Heart left ventricle (tissue), 16 donors: ENCODE results near the gene TNS3. TPM values are rescaled to one million over a fixed set of nuclear protein-coding genes. Genes with fewer than 3 reads are reported as not detected.
A peak's percentile ranks its signal among the peaks of the same experiment; 100 is the strongest.
"Not testable (repeated sequence)": the region's sequence is repeated elsewhere in the genome, so short reads cannot be mapped to it uniquely, and the experiment has no call there.

Experiments
- ATAC-seq, 4 donors: fragments of 200-7000 bp; cut with Tn5 transposase; one replicate each; pipeline ENCODE4 v1.9.1; 2020 to 2022; ENCODE audit warnings: moderate library complexity in 4 of 4, mild to moderate bottlenecking in 3 of 4, moderate number of reproducible peaks in 1 of 4
- DNase-seq, 5 donors: peaks; one replicate each; pipeline ENCODE4 v3.0.0-alpha.2; 2020
- H3K27ac ChIP-seq, 12 donors: fragments of 200-600 bp; sonication (generic) in 4 of 12; one replicate each; pipeline versions ENCODE4 v1.5.0 to v1.8.0; 2016 to 2022; ENCODE audit warnings: mild to moderate bottlenecking in 2 of 12
- H3K27me3 ChIP-seq, 9 donors: fragments of 200-600 bp; sonication (generic) in 2 of 9; one replicate each; pipeline versions ENCODE4 v1.5.1 to v1.8.0; 2016 to 2022; ENCODE audit warnings: mild to moderate bottlenecking in 3 of 9
- H3K36me3 ChIP-seq, 9 donors: fragments of 200-600 bp; sonication (generic) in 2 of 9; one replicate each; pipeline versions ENCODE4 v1.5.0 to v1.8.0; 2018 to 2022; ENCODE audit warnings: mild to moderate bottlenecking in 2 of 9
- H3K4me1 ChIP-seq, 12 donors: fragments of 200-600 bp; sonication (generic) in 4 of 12; one replicate each; pipeline versions ENCODE4 v1.5.0 to v1.8.0; 2016 to 2022; ENCODE audit warnings: mild to moderate bottlenecking in 3 of 12
- H3K4me3 ChIP-seq, 12 donors: fragments of 200-600 bp; sonication (generic) in 4 of 12; one replicate each; pipeline versions ENCODE4 v1.5.0 to v1.8.0; 2017 to 2022; ENCODE audit warnings: mild to moderate bottlenecking in 9 of 12, moderate library complexity in 4 of 12
- H3K9me3 ChIP-seq, 12 donors: fragments of 200-600 bp; sonication (generic) in 4 of 12; one replicate each; pipeline versions ENCODE4 v1.5.0 to v1.8.0; 2016 to 2022; ENCODE audit warnings: mild to moderate bottlenecking in 1 of 12
- CTCF ChIP-seq, 12 donors: fragments of 200-600 bp; sonication (generic) in 4 of 12; IDR thresholded peaks; one replicate each; pipeline versions ENCODE4 v1.5.0 to v1.8.0; 2018 to 2022; ENCODE audit warnings: antibody characterized with exemption in 12 of 12, mild to moderate bottlenecking in 5 of 12
- POLR2A ChIP-seq, 2 donors: fragments of 450-650 bp; IDR thresholded peaks; one replicate each; pipeline ENCODE4 v1.6.1; 2017; ENCODE audit warnings: antibody characterized with exemption in 2 of 2, mild to moderate bottlenecking in 2 of 2, moderate library complexity in 2 of 2
- WGBS, 4 donors: extraction: QIAGEN DNeasy Blood & Tissue Kit in 2 of 4; methylation state at CpG; one replicate each; pipeline versions ENCODE4 v1.1.5 to v1.1.7; 2013 to 2018; 5-methylcytosine and 5-hydroxymethylcytosine counted together
- intact Hi-C, 10 donors: fragments of 100-400 bp; cut with DNase I; formaldehyde crosslinking; loops; one replicate each; pipeline versions ENCODE4 v1.11.1 to v1.14.2; 2022
- polyA plus RNA-seq, 2 donors: library from polyadenylated mRNA; stranded (reverse); fragments of 200-250 nt; gene quantifications; one replicate each; pipeline ENCODE4 v1.2.3, GENCODE V29; 2013
- total RNA-seq, 9 donors: library from RNA; depleted of rRNA in 2 of 9; stranded (reverse); fragments of >200 nt in 2 of 9; fragmentation: NEBNext Ultra II Directional in 3 of 9; extraction: Animal tissue kit (Norgen Biotek cat#: 25700) in 3 of 9; gene quantifications; one replicate each; pipeline versions ENCODE4 v1.1.0 to v1.2.4, GENCODE V29; 2016 to 2023
- donor health status: ischemic (EF 13 %, LVEDD 7.1; RV severe dilation, severe dysfunction).
- donor health status: healthy with polysubstance abuse.
- donor health status: DM: no; HTN: yes; CAD: no.
- donor health status: DM: no; HTN: no; CAD: no.
- donor health status: ischemic (EF 25% LVEDD 6.9; RV normal size, moderate dysfunction).
- donor health status: ischemic (EF 25% LVEDD 5.7; RV mildly dilated, moderate dysfunction).
- donor health status: healthy.
- donor health status: DM: yes; HTN: yes; CAD: no.
- donor health status: ischemic (EF 35%, LVEDD 5.7; RV mildly dilated, moderate dysfunction).
- donor health status: nonischemic (EF 11% LVEDD 7.7; RV severe dilation, severe dysfunction).
- donor health status: DM: yes; HTN: yes; CAD: no.
- donor health status: PGD.
- donor health status: ischemic (EF 29% LVEDD 5.4; RV normal size, mild dysfunction).
- donor health status: nonischemic (EF 23%, LVEDD 6.1; RV moderate dilation, normal function).

Gene TNS3
- total and polyA plus RNA-seq, 11 donors = 10.1 to 116 (median 32.7) TPM

GRCh38 chr7:47472444-47473157 lies 109.3 kb downstream of the TNS3 start:
- H3K4me1 ChIP-seq = peaks cover 0 to 31% (median 23%) of the 10 kb centered on the region in 12 donors
- 84 to 86% (median 85%) methylated on average over 17 to 19 of the region's 19 CpGs for WGBS, 4 donors

GRCh38 chr7:47471831-47472230 lies 110.1 kb downstream of the TNS3 start:
- Histone ChIP-seq H3K4me3 (no peak overlapping the region), H3K27ac (no peak overlapping the region), H3K36me3 (peaks cover 0 to 7% (median 0%) of the 10 kb centered on the region in 9 donors), H3K27me3 (no peaks in the 10 kb centered on the region), H3K9me3 (peaks cover 0 to 3% (median 0%) of the 10 kb centered on the region in 12 donors), H3K4me1 (peaks cover 0 to 27% (median 17%) of the 10 kb centered on the region in 12 donors)
- intact Hi-C loops = no loop called here
- no peak for TF ChIP-seq CTCF (IDR thresholded peaks at IDR 0.05)
- WGBS, 4 donors = 64 to 75% (median 74%) methylated on average over 3 of the region's 3 CpGs
- DNase-seq (no peak), ATAC-seq (no peak)

More at GRCh38 chr7:47472444-47473157, 109.3 kb downstream of the TNS3 start:
- ATAC-seq = no peak
- H3K4me3 ChIP-seq = no peak overlapping the region
- no peak for TF ChIP-seq CTCF (IDR thresholded peaks at IDR 0.05)
- TF ChIP-seq POLR2A (IDR thresholded peaks at IDR 0.05) = no peak
- no peaks in the 10 kb centered on the region for H3K27me3 ChIP-seq
- peak overlapping the region in 2 of 12 donors; percentile 22 to 77 for H3K27ac ChIP-seq
- H3K9me3 ChIP-seq = peaks cover 0 to 3% (median 0%) of the 10 kb centered on the region in 12 donors
- no peak for DNase-seq
- intact Hi-C loops = no loop called here
- peaks cover 0 to 7% (median 0%) of the 10 kb centered on the region in 9 donors for H3K36me3 ChIP-seq

- H3K4me3 ChIP-seq = no peak overlapping the region
- peaks cover 0 to 3% (median 0%) of the 10 kb centered on the region in 12 donors for H3K9me3 ChIP-seq
- TF ChIP-seq CTCF (IDR thresholded peaks at IDR 0.05) (no peak), POLR2A (IDR thresholded peaks at IDR 0.05) (no peak)
- H3K36me3 ChIP-seq = peaks cover 0 to 7% (median 0%) of the 10 kb centered on the region in 9 donors
- 85 to 96% (median 93%) methylated on average over 7 to 9 of the region's 9 CpGs for WGBS, 4 donors
- H3K27ac ChIP-seq = peak overlapping the region in 2 of 12 donors; percentile 19 to 20
- DNase-seq (no peak), ATAC-seq (no peak)
- peaks cover 0 to 32% (median 17%) of the 10 kb centered on the region in 12 donors for H3K4me1 ChIP-seq
- intact Hi-C loops = no loop called here
- H3K27me3 ChIP-seq = no peaks in the 10 kb centered on the region
Observed at GRCh38 chr7:47471358-47471703, 110.6 kb downstream of the TNS3 start.

GRCh38 chr7:47470567-47471357 lies 111.1 kb downstream of the TNS3 start:
- no peak for DNase-seq
- intact Hi-C loops = no loop called here

GRCh38 chr7:47469846-47470245 lies 112.1 kb downstream of the TNS3 start:
- peaks cover 0 to 33% (median 8%) of the 10 kb centered on the region in 12 donors for H3K4me1 ChIP-seq
- ATAC-seq, H3K9me3 ChIP-seq, H3K27ac ChIP-seq, H3K36me3 ChIP-seq, intact Hi-C loops, DNase-seq, H3K4me3 ChIP-seq, H3K27me3 ChIP-seq: not testable (repeated sequence)
- WGBS, 4 donors = 76 to 95% (median 89%) methylated on average over 5 of the region's 5 CpGs

More at GRCh38 chr7:47470567-47471357, 111.1 kb downstream of the TNS3 start:
- no peaks in the 10 kb centered on the region for H3K27me3 ChIP-seq
- peak overlapping the region in 3 of 12 donors; percentile 4 to 20 (median 19) for H3K27ac ChIP-seq
- H3K4me1 ChIP-seq = peaks cover 0 to 33% (median 14%) of the 10 kb centered on the region in 12 donors
- H3K4me3 ChIP-seq = no peak overlapping the region
- peaks cover 0 to 7% (median 0%) of the 10 kb centered on the region in 9 donors for H3K36me3 ChIP-seq
- ATAC-seq = no peak
- H3K9me3 ChIP-seq = peaks cover 0 to 3% (median 0%) of the 10 kb centered on the region in 12 donors
- 75 to 89% (median 85%) methylated on average over 13 of the region's 13 CpGs for WGBS, 4 donors
- no peak for TF ChIP-seq POLR2A (IDR thresholded peaks at IDR 0.05)
- no peak for TF ChIP-seq CTCF (IDR thresholded peaks at IDR 0.05)
